ENCODE data around the gene SLC10A3. TPM values are rescaled to one million over a fixed set of nuclear protein-coding genes. Genes with fewer than 3 reads are reported as not detected.

The SLC10A3 gene
- total RNA-seq, 1 donor from 2014 or later: 23.4 TPM

DNA sequence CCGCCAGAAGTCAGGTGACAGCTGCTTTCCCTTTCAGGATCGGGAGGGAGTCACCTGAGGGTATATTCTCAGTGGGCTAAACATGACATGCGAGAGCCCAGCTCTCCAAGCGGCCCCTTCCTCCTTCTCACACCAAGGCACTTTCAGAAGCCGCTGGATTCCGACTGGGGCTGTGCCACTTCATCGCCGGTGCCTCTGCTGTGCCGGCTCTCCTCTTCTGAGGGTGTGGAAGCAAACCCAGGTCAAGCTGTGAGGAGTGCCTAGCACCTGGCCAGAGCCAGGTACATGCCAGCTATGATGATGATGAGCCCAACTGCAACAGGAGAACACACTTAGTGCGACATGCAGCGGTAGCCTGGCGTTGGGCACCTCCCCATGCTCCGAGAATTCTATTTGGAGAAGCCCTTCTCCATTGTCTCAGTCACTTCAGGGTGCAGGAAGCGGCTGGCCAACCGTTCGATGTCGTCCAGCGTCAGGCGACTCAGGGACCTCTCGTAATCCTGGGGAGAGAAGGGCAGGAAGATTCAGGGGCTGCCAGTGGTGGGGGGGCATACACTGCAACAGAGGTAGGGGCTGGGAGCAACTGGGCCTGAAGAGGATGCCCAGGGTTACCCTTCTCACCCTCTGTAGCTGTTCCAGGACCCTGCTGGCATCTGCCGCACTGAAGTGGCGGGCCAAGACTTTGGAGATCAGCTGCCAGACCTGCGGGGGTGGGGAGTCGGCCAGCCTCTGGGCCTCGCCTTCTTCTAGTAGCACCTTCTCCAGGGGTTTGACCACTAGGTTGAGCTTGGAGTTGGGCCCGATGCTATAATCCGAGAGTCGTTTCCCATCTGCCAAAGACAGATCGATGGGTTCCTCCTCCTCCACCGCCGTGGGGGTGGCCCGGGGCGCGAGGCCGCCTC lies 5.0 kb downstream of the SLC10A3 start:
- intact Hi-C loops (cut with micrococcal nuclease): no loop called here

DNA sequence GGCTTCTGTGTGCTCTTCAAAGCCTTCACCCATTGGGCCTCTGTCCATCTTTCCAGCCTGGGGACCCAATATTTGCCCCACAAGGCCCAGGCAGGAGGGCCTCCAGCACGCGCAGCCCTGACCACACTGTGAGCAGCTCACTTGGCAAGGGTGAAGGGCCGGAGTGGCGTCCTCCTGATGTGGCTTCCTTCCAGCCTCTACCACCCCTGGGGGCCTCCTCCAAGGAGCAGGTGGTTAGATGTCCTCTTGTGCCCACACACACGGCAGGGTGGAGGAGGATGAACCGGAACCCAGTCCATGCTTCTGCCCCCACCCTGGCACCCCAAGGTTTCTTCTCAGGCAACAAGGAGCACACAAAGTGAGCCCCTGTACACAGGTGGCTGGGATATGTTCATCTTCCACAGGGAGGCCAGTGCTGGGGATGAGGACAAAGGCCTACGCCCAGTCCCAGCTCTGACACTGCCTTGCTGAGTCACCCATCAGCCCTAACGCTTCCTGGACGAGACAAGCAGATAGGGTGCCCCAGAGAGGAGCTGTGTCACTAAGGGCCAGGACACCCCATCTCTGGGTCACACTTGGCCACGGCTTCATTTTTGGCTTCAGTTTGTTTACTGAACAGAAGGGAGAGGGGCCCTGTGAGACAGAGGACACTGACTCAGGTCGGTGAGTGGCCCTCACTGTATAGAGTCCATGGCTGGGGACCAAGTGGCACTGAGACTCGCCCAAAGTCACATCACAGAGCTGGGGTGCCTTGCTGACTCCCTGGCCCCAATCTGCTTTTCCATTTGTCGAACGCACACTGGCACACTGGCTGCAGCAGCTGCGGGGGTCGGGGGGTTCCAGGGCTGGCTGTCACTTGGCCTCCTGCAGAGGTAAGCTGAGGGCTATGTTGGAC lies 5.9 kb downstream of the SLC10A3 start:
- intact Hi-C loops (cut with micrococcal nuclease): no loop called here

- intact Hi-C loops (cut with micrococcal nuclease): no loop called here
Measured at GRCh38 chrX:154483325-154483724, 7.1 kb downstream of the SLC10A3 start.

- intact Hi-C loops (cut with micrococcal nuclease): no loop called here
Measured at GRCh38 chrX:154482786-154483185, 7.6 kb downstream of the SLC10A3 start.

DNA sequence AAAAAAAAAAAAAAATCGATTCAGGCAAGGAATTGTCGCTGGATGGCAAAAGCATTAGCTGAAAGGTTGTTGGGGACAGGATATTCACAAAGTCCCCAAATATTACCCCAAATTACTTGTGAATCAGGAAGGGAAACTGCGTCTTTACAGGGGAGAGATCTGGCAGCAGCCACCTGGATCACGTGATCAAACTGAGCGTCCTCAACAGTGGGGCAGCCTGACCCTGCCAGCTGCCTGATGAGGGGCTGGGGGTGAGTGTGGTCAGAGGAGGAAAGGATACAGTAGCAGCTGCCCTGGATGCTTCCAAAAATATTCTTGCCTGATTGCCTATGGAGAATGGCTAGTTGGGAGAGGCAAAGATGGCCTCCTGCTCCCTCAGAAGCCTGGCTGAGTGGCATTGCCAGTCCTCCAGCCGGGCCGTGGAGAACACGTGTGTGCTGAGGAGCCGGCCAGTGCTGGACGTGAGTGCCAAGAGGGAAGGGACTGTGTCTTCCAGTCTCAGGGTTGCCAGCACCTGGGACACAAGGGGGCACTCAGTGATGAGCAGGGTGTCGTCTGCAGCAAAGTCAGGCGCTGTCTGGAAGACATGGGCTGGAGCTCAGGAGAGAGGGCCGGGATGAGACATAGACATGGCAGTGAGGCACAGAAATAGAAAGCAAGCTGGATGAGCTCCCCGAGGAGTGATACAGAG lies 8.4 kb downstream of the SLC10A3 start:
- intact Hi-C loops (cut with micrococcal nuclease): no loop called here

- intact Hi-C loops (cut with micrococcal nuclease): no loop called here
Measured at GRCh38 chrX:154481195-154481594, 9.2 kb downstream of the SLC10A3 start.

- intact Hi-C loops (cut with micrococcal nuclease): loop anchor here (1.0 to 5.0 kb wide), 10 partner anchors 11 to 108 kb away; partner anchors contain the start of genes EMD, FAM3A, FAM50A and GDI1
Measured at GRCh38 chrX:154478728-154479622, 11.5 kb downstream of the SLC10A3 start, which contains the start of gene LAGE3. Gene LAGE3 (minus strand): TSS chrX:154479281. CDS start chrX:154478915, 366 bp downstream.

DNA sequence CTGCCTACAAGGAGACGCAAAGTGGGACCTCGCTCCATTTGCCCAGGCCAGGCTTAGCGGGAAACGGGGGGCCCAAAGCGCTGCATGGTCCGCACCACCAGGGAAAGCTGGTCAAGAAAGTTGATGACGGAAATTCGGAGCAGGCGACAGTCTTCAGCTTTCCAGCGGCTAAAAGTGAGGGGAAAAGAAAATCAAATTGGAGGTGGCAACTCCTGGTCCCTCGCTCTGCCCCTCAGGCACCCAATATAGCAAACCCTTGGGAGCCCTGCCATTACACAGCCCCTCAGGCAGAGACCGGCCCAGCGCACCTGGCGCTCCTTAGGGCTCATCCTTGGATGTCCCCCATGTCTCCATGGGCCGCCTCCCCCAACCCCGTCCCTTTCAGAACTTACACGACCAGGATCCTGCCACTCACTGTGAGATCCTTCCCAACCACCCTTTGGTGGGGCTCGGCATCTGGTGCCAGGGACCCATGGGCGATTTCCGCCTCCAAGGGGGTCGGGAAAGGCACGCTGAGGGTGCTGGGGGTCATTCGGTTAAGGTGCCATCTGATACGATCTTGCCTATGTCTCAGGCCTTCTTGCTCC lies 12.4 kb downstream of the SLC10A3 start:
- intact Hi-C loops (cut with micrococcal nuclease): loop anchor here (2.0 to 5.0 kb wide), 4 partner anchors 19 to 81 kb away; partner anchors contain the start of genes FAM50A, GDI1, PLXNA3 and RPL10

GRCh38 chrX:154476821-154477220 lies 13.6 kb downstream of the SLC10A3 start:
- intact Hi-C loops (cut with micrococcal nuclease): loop anchor here (5.0 kb wide), 1 partner anchor 80 kb away; the partner anchor contains the start of gene RPL10

DNA sequence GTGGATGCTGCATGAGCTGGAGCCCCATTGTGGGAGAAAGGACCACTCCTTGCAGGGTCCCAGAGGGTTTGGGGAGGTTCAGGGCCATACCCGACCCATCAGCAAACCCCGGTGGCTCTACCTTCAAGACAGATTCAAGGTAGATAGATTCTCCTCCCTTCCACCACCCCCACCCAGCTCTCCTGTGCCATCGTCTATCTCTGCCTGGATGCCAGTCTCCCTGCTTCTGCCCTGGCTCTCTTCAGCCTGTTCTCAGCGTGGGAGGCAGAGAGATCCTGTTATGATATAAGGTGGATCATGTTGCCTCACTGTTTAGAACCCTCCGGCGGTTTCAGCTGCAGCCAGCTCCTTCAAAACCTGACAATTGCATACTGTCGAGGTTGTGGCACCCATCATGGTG lies 16.7 kb downstream of the SLC10A3 start:
- intact Hi-C loops (cut with micrococcal nuclease): no loop called here

DNA sequence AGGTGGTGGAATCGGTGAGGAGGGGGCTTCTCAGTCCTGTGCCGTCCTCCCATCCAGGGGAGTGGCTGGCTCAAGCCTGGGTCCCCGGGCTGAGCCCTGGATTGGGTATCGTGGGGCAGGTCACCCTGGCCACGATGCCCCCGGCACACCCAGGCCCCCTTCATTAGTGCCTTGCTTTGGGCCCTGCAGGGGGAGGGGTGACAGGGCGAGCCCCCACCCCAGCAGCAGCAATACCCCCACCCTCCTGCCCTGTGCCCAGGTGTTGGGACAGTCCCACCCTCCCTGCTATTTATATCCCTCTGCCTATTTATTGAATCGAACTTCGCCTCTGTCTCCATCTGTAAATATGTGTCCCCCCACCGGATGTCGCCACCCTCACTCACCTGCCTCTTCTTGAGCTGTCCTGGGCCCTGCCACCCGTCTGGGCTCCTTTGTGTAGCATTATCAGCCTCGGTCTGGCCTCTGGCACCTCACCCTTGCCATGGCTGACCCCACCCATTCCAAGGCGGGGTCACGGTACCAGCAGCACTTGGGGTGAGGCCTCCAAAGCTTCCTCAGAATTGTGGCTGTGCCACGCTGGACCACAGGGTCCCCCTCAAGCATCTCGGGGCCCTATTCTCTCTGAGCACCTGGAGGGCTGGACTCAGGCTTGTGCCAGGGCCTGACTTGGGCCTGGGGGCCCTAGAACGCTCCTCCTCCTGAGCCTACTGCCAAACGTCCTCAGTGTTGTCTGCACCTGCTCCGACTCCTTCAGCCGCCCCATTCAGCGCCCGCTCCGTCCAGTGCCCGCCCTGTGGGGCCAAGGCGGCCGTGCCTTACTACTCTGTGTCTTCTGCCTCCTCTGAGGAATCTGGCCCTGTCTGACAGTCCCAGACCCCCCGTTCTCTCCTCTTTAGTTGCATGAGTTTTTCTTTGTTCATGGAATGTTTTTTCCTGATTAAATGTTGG lies 17.5 kb downstream of the SLC10A3 start:
- intact Hi-C loops (cut with micrococcal nuclease): no loop called here

- intact Hi-C loops (cut with micrococcal nuclease): no loop called here
Measured at GRCh38 chrX:154471839-154472684, 18.4 kb downstream of the SLC10A3 start.

DNA sequence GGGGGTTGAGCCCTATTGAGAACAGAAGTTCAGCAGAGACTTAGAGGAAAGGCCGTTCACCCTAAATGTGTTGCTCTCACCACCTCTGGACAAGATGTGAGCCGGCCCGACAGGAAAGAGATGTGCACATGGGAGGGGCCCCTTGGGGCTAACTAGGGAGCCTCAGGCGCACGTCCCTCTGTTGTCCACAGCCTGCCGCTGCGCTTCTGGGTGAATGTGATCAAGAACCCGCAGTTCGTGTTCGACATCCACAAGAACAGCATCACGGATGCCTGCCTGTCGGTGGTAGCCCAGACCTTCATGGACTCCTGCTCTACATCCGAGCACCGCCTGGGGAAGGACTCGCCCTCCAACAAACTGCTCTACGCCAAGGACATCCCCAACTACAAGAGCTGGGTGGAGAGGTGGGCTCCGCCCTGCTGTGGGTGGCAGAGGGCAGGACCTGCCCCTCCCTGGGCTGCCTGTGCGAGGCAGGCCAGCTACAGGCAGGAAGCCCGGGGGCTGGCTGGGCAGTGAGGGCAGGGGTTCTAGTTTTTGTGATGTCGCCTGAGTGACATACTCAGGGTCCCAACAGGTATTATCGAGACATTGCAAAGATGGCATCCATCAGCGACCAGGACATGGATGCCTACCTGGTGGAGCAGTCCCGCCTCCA lies 19.4 kb downstream of the SLC10A3 start:
- intact Hi-C loops (cut with micrococcal nuclease): no loop called here

DNA sequence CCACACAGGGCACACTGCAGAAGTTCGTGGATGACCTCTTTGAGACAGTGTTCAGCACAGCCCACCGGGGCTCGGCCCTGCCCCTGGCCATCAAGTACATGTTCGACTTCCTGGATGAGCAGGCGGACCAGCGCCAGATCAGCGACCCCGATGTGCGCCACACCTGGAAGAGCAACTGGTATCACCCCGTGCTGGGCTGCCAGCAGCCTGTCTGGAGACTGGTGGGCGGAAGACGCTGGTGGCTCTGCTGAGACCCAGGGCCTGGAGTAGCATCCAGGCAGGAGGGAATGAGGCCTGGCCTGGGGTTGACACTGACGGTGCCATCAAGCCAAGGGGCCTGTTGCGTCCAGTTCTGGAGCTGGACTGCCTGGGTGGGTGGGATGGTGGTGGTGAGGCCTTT lies 20.0 kb downstream of the SLC10A3 start:
- intact Hi-C loops (cut with micrococcal nuclease): no loop called here

GRCh38 chrX:154469880-154470279 lies 20.5 kb downstream of the SLC10A3 start:
- intact Hi-C loops (cut with micrococcal nuclease): no loop called here

DNA sequence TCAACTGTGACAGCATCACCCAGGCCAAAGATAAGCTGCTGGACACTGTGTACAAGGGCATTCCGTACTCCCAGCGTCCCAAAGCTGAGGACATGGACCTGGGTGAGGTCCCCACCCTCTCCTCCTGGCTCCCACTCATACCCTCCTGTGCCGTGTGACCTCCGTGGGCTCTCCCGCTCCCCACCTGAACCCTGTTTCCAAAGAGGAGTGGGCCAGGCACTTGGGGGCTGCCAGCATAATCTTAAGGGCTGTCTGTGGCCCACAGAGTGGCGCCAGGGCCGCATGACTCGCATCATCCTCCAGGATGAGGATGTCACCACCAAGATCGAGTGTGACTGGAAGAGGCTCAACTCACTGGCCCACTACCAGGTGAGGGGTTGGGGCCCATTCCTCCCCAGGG lies 21.3 kb downstream of the SLC10A3 start:
- intact Hi-C loops (cut with micrococcal nuclease): no loop called here

DNA sequence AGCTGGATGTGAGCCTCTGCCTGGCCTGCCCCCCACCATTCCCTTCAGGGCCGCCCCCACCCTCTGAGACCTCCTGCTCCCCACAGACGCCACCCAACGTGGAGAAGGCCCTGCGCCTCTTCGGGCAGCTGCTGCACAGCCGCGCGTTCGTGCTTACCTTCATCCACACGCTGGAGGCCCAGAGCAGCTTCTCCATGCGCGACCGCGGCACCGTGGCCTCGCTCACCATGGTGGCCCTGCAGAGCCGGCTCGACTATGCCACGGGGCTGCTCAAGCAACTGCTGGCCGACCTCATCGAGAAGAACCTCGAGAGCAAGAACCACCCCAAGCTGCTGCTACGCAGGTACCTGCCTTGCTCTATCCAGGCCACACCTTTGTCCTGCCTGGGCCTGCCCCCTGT lies 22.2 kb downstream of the SLC10A3 start:
- intact Hi-C loops (cut with micrococcal nuclease): no loop called here

Data from T-helper 1 cell treated with Interleukin-12 subunit alpha and Interleukin-12 subunit beta and Interleukin-4 antibody, amounts not matched to agents 30 ng/mL and 1 ng/mL, for 36 hours (primary cell).